HG02870 (cell line): ENCODE data around the gene SRSF4.

ENCODE experiments used
- ATAC-seq: cut with Tn5 transposase; IDR thresholded peaks from one replicate; pipeline ENCODE4 v1.9.1; 2021; ENCODE audit warnings: mild to moderate bottlenecking, moderate library complexity; ENCODE audit not compliant: unreplicated experiment

SRSF4 gene

DNA sequence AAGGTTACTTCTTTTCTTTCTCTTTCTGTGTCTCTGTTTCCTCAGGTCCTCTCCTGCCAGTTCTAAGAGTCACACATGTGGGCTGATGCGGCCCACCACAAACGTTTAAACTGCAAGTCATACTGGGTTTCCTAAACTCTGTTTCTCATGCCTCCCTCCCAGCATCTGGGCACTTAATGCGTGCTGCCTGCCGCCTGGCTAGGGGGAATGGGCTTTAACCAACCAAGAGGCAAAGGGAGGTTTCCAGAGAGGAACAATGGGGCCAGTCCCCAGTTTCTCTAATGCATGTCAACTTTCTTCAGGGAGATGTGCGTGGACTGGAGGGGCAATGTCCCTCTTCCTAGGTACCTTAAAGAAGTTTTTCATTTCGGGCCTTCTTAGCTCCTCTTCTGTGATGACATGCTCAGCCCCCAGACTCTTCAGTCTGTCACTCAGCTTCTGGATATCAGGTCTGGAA, 19.9 kb upstream of the SRSF4 start:
- ATAC-seq, result no peak

DNA sequence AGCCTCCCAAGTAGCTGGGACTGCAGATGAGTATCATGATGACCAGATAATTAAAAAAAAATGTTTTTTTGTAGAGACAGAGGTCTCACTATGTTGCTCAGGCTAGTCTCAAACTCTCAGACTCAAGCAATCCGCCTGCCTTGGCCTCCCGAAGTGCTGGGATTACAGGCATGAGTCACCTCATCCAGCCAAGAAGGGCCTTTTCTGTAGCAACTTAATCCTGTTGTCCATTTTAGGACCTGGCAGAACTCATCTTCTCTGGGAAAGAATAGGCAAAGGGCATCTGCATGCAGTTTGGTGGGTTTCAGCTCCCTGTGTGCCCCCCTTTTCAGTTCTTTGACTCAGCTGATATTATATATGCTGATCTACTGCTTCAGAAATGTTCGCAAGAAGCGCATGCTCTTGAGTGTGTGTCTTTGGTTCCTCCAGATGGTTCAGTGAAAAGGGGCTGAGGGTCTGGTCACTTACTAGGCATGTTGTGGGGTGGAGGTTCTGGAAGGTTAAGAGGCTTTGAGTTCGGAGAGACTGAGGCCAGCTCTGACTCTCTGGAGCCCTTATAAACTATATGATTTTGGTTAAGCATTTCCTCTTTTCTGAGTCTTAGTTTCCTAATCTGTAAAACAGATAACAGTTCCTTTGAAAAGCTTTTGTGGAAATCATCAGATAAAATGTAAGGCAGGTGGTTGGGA, 19.4 kb upstream of the SRSF4 start:
- no peak for ATAC-seq

DNA sequence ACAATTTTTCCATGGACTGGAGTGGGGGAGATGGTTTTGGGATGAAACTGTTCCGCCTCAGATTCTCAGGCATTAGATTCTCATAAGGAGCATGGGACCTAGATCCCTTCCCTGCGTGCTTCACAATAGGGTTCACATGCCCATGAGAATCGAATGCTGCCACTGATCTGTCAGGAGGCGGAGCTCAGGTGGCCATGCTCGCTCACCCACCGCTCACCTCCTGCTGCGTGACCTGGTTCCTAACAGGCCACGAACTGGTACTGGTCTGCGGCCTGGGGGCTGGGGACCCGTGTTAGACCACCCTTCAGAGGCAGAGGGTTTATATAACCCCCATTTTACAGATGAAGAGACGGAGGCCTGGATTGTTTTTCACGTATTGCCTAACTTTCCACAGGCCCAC, 16.3 kb upstream of the SRSF4 start:
- no peak for ATAC-seq

DNA sequence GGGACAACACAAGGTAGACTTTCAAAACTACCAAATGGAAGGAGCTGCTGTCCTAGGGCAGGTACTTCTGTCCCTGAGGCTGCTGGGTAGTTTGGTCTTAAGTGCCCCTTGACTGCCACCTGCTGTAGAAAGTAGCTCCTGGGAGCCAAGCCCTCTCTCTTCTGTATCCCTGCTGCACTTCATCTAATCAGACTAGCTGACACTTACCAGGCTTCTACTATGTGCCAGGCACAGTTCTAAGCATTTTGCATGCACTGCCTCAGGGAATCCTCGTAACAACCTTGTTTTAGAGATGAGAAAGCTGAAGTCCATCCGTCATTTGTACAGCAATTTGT, 15.9 kb upstream of the SRSF4 start:
- no peak for ATAC-seq

DNA sequence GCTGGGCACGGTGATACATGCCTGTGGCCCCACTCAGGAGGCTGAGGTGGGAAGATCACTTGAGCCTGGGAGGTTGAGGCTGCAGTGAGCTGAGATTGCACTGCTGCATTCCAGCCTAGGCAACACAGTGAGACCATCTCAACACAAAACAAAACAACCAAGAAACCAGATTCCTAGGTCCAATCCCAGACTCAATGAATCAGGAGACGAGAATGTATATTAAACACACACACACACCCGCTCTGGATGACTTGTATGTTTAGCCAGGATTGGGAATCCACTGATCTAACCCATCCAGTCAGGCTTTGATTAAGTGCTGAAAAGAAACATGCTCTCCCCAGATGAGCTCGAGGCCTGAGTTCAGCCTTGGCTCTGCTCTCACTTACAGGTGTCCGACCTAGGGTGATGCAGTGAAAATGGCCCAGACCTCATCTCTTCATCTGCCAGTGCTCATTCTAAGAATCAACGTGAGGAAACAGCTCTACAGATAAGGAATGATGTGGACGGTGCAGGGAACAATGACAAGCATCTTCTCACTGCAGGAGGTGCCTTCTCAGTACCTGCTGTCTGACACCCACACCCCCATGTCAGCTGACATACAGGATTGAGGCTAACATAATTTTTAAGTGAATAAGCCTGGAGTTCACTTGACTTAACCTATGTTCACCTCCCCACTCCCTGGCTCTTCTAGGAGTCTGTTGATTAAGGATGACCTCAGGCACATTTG, 15.3 kb upstream of the SRSF4 start:
- ATAC-seq, result no peak

DNA sequence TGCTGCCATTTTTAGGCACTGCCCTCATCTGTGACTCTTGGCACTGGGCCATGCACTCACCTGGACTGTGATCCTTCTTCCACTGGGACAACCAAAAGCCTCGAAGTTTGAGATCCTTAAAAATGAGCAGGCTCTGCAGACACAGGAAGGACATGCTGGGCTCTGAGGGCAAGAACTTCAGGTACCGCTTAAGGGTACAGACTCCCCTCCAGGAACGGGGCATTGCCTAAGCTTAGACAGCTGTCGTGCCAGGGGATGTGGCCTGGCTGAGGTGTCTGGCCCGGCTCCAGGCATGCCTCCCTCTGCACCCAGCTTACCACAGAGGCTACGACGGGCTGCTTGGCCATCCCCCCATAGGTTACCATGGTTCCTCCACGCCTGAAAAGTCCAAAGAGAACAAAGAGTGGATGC, 14.2 kb upstream of the SRSF4 start:
- no peak for ATAC-seq

DNA sequence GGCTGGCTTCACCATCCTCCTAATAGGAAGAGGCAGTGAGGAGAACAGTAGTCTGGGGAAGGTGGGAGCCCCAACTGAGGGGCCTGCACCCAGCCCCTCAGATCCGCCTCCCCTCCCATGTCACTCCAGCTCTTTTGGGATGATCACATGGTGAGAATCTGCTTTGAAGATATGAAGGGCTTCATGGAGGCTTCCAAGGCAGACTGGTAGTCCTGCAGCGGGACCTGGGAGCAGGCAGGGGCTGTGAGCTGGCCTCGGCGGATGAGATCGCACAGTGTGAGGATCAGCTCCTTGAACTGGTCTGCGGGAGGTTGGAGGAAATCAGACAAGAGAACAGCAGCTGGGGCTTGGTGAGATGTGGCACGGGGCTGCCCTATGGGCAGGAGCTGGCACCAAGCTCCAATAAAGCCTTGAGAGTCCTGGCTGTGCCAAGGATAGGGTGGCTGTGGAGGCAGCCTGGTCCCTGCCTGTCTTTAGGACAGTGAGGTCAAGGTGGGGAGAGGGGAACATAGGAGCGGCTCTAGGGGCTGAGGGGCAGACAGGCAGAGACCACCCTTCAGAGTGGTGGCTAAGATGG, 12.3 kb upstream of the SRSF4 start:
- ATAC-seq, result no peak

DNA sequence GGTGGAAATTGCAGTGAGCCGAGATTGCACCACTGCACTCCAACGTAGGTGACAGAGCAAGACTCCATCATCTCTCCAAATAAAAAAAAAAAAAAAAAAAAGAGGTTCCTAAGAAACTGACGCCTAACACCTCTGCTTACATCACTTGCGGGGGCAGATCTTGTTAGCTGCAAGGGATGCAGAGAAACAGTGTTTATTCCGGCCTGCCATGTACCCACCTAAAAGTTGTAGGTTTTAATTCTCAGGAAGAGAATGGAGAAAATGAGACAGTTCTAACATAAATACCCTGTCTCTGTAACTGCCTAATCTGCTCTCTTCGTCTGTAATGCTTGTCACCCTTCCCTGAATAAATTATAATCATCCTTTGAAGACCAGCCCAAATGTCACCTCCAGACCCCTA, 9.0 kb upstream of the SRSF4 start:
- no peak for ATAC-seq

DNA sequence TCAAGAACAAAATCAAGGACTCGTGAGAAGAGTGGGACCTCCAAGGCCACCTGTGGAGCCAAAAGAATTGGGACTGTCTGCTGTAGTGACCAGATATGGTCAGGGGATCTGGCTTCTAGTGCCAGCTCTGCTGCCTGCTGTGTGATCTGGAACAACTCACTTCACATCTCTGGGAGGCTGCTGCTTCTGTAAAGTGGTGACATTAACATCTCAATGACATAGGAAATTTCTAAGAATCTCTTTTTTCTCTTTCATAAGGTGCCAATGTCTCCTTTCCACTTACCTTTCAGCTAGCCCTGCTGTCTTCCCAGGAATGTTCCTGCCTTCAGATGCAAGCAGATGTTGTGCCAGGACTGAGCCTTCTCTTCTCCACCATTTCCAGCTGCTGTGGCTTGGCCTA, 5.0 kb upstream of the SRSF4 start:
- no peak for ATAC-seq

DNA sequence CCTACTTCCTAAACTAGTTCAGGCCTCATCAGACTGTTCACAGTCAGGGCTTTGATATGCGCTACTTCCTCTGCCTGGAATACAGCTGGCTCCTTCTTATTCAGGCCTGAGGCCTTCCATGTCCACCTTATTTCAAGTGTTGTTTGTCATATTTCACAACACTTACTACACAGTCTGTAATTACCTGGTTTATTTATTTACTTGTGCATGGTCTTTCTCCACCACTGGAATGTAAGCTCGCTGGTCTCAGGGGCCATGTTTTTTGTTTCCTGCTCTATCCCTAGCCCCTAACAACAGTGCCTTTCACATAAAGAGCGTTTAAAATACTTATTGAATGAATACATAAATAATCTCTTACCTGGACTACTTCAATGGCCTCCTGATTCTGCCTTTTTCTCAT, 4.6 kb upstream of the SRSF4 start:
- no peak for ATAC-seq

DNA sequence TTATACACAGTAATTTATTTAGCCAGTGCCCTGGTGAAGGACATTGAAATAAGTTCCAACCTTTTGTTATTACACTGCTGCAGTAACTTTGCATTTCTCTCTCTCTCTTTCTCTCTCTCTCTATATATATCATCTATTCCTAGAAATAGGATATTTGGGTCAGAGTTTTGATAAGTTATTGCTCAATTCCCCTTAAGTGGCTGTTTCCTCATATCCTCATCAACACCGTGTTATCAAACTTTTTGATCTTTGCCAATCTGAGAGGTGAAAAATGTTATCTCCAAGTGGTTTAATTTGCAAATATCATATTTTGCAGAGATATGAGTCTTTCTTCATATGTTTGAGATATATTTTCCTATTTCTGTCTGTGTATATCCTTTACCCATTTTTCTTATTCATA, 1.6 kb upstream of the SRSF4 start:
- no peak for ATAC-seq

DNA sequence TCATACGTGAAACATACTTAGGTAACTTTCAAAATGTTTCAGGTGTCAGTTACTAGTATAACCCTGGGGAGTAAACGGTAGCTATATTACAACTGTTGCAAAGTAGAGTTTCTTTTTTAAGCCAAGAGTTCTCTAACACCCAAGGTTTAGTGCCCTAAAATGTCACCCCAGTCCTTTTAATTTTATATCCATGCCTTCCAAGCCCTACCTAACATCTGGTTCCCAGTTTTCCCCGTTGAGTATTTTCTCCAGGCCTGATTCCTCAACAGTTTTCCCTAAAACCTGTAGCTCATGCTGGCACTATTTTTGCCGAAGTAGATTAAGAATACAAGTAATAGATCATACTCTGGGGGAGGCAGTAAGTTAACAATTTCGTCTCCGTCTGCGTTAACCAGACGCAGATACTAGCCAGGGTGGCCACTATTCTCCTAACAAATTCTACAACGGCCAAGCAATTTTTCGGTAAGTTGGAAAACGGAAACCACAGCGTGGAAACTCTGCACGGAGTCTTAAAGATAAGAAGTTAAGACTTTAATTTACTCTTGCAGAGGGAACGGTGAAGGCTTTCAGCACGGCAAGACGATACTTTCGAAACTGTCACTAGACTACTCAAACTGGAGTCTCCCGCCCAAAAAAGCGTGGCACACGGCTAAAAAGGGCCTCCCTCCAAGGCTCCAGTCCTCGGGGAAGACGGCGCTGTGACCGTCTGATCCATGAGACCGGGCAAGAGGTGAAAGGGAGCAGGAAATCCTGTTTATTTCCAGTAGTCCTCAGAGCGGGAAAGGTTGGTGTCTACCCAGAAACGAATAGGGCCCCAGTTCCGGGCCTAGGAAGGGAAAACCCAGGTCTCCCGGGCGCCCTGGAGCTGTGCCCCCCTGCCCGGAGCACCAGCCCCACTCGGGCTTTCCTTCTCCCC, 945 bp downstream of the SRSF4 start:
- no peak for ATAC-seq

DNA sequence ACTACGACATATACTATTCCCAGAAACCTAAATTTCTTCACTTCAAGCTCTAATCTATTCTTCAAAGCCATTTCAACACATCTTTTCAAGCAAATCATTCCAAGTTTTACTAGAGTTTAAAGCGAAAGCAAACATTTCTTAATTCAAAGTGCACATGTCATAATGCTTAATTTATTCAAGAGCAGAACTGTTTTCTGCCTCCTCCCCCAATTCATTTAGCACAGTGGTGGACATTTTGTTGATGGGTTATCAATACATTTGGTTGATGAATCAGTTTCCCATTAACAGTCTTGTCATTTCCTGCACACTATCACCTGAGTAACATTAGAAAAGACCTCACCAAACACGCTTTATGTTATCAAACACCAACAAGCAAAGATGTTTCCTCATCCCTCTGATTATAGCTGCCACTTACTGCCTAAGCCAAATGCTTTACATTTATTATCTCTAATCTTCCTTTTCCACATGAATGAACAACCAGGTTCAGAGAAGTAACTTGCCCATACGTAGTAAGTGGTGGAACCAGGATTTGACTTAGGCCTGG, 2.0 kb downstream of the SRSF4 start:
- ATAC-seq, result no peak

DNA sequence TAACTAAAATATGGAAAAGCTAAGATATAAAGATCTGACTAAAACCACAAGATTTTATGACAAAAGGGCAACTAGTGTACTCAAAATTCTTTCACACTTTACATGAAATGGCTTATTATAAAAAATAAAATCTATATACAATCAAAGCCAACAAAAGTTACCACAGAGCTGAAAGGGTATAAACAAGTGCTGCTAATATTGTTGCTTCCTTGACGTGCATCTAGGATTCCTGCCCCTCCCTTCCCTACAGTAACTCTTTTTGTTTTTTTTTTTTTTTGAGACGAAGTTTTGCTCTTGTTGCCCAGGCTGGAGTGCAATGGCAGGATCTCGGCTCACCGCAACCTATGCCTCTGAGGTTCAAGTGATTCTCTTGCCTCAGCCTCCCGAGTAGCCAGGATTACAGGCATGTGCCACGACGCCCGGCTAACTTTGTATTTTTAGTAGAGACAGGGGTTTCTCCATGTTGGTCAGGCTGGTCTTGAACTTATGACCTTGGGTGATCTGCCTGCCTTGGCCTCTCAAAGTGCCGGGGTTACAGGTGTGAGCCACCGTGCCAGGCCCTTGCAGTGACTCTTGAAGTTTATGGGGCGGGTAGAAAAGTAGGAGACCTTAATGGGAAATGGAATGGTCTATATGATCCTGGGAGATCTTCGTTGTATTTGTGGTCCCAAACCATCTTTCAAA, 4.5 kb downstream of the SRSF4 start:
- ATAC-seq, result no peak

DNA sequence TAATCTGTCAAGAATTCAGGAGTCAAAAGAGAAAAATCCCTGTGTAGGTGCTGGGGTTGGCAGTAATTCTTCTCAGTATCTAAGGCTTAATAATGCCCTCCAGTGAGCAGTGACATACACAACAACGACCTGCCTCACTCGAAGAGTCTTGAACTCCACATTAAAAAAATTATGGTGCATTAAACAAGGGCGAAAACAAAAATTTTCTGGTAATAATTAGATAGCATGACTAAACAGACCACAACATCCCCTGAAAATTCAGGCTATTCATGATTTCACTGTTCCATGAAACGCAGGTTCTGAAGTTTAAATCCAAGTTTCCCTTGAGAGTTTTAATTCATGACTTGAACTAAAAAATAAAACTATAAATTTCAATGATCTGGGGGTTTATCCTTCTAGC, 5.1 kb downstream of the SRSF4 start:
- no peak for ATAC-seq

DNA sequence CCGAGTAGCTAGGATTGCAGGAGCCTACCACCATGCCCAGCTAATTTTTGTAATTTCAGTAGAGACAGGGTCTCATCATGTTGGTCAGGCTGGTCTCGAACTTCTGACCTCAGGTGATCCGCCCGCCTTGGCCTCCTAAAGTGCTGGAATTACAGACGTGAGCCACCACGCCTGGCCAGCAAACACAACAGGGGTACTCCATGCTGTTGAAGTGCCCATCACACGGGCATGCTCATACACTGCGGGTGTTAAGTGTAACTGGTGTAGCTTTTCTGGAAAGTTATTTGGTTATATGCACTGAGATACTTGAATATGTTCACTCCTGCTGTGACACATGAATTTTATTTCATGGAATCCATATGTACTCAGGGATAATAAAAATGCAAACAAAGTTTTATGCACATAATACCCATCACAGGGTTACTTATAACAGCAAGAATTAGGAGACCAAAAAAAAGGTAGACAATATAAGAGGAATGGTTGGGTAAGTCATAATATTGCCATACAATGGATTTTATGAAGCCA, 9.2 kb downstream of the SRSF4 start:
- no peak for ATAC-seq

DNA sequence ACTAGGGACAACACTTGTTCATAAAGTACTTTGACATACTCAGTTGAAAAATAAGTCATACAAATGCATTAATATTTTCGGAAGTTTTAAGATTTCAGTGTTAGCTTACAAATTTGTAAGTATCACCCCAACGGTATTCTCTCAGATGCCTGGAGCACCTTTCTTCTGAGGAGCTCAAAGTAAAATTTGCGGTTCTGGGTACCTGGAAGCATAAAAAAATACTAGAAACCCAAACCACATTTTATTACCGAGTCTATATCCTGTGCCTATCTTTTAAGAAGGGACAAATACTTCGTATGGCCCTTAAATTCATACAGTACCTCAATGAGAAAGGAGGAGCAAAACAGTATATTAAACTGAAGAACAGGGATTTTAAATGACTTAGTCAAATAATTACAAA, 10.2 kb downstream of the SRSF4 start:
- no peak for ATAC-seq

DNA sequence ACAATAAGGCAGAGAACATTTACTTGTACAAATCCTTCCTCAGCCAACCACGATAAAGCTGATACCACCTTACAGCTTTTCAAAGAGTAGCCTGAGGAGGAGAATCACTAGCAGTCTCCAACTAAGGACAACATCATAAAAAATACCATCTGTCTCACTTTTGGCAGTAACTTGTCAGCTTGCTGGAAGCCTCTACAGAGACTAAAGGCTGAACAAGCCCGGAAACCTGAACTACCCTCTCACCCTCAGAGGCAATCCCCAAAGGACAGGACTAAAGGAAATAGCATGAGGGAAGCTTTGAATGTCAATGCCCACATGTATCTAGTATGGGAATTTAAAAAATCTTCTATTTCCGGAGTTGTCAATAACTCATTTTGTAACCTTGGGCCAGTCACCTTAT, 10.6 kb downstream of the SRSF4 start:
- no peak for ATAC-seq

DNA sequence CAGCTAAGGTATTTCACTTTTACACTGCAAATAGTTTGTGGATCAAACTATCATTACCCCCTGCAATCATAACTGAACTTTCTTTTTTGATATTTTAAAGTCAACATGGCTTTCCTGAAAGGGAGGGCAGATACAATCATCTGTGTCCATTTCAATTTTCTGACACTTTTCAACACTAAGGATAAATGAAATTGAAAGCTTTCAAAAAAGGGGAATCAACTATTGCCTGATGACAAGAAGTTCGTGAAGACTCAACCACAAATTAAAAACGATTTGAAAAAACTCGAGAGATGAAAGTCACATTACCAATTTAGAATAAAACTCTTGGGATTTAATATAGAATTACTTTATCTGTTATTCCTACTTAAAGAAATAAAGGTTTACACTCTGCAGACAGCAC, 11.7 kb downstream of the SRSF4 start:
- no peak for ATAC-seq

DNA sequence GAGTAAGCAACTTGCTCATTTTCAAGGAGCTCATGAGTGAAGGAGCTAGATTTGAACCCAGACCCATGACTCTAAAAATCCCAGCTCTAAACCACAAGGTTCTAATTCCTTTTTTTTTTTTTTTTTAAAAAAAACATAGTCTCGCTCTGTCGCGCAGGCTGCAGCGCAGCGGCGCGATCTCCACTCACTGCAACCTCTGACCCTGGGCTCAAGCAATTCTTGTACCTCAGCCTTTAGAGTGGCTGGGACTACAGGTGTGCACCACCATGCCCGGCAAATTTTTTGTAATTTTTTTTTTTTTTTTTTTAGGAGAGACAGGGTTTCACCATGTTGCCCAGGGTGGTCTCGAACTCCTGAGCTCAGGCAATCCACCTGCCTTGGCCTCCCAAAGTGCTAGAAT, 13.8 kb downstream of the SRSF4 start:
- ATAC-seq, result no peak
